K562 (cell line): Measurements from ENCODE around the gene BMP10. TPM values are rescaled to one million over a fixed set of nuclear protein-coding genes. Genes with fewer than 3 reads are reported as not detected.

Source experiments
- ATF3 ChIP-seq, 2 experiments: fragments of 450-650 bp in 1 of 2; sonication (generic) in 1 of 2; formaldehyde crosslinking in 1 of 2; IDR thresholded peaks in 1 of 2; conservative IDR thresholded peaks in 1 of 2; 2 replicates each; pipeline versions ENCODE4 v1.6.1 to v1.8.1; 2016 to 2023; ENCODE audit warnings: mild to moderate bottlenecking in 2 of 2, moderate library complexity in 2 of 2, inconsistent platforms in 1 of 2, missing genetic modification reagents in 1 of 2
- CHD2 ChIP-seq: IDR thresholded peaks from 2 replicates; pipeline ENCODE4 v1.6.1; 2011; ENCODE audit warnings: low read depth, low read length
- CLOCK ChIP-seq: fragments of 250-450 bp; sonication (Bioruptor Pico); IDR thresholded peaks from 2 replicates; pipeline ENCODE4 v1.4.0; 2020; ENCODE audit warnings: mild to moderate bottlenecking, moderate library complexity, borderline replicate concordance
- CXXC5 ChIP-seq: fragments of 250-450 bp; sonication (Bioruptor Pico); IDR thresholded peaks from 2 replicates; pipeline ENCODE4 v1.8.0; 2022; ENCODE audit warnings: inconsistent platforms, mild to moderate bottlenecking, moderate library complexity
- DDX20 ChIP-seq: fragments of 450-650 bp; IDR thresholded peaks from 2 replicates; pipeline ENCODE4 v1.6.1; 2016; ENCODE audit warnings: missing genetic modification characterization, low read depth, mild to moderate bottlenecking, missing compliant biosample characterization, moderate library complexity
- ETV1 ChIP-seq: fragments of 450-650 bp; conservative IDR thresholded peaks from 2 replicates; pipeline ENCODE4 v1.6.1; 2016; ENCODE audit warnings: missing genetic modification characterization, control low read depth, low read depth, missing compliant biosample characterization
- FOXA3 ChIP-seq, 2 experiments: fragments of 450-650 bp in 1 of 2; sonication (generic) in 1 of 2; formaldehyde crosslinking; IDR thresholded peaks in 1 of 2; conservative IDR thresholded peaks in 1 of 2; 2 replicates each; pipeline versions ENCODE4 v1.4.0 to v1.8.0; 2020 to 2022; ENCODE audit warnings: mild to moderate bottlenecking in 2 of 2, missing genetic modification reagents in 1 of 2
- HDAC8 ChIP-seq: fragments of 450-650 bp; IDR thresholded peaks from 2 replicates; pipeline ENCODE4 v1.6.1; 2016; ENCODE audit warnings: mild to moderate bottlenecking, missing genetic modification characterization, moderate library complexity, missing compliant biosample characterization
- HMG20B ChIP-seq: fragments of 250-450 bp; sonication (Bioruptor Pico); IDR thresholded peaks from 2 replicates; pipeline ENCODE4 v1.5.0; 2021; ENCODE audit warnings: mild to moderate bottlenecking
- MCM7 ChIP-seq, 2 experiments: fragments of 450-650 bp; IDR thresholded peaks; 2 replicates each; pipeline ENCODE4 v1.6.1; 2016 to 2018
- MEIS2 ChIP-seq: fragments of 450-650 bp; IDR thresholded peaks from 2 replicates; pipeline ENCODE4 v1.6.1; 2014; ENCODE audit warnings: mild to moderate bottlenecking; ENCODE audit not compliant: partially characterized antibody
- NFIC ChIP-seq: fragments of 450-650 bp; IDR thresholded peaks from 2 replicates; pipeline ENCODE4 v1.6.1; 2017; ENCODE audit warnings: mild to moderate bottlenecking, inconsistent platforms
- PHF20 ChIP-seq: fragments of 450-650 bp; IDR thresholded peaks from 2 replicates; pipeline ENCODE4 v1.6.1; 2018; ENCODE audit not compliant: partially characterized antibody
- SETDB1 ChIP-seq: IDR thresholded peaks from one replicate; pipeline ENCODE4 v1.6.1; 2012; ENCODE audit warnings: low read length, control low read depth, inconsistent platforms
- TCF15 ChIP-seq: fragments of 250-450 bp; sonication (Bioruptor Pico); IDR thresholded peaks from 2 replicates; pipeline ENCODE4 v1.8.0; 2022; ENCODE audit warnings: moderate library complexity, mild to moderate bottlenecking, inconsistent platforms
- ZNF639 ChIP-seq, 2 experiments: fragments of 200-800 bp in 1 of 2; sonication (Bioruptor generic) in 1 of 2; sonication (generic) in 1 of 2; formaldehyde crosslinking in 1 of 2; IDR thresholded peaks in 1 of 2; conservative IDR thresholded peaks in 1 of 2; 2 replicates each; pipeline versions ENCODE4 v1.5.0 to v1.6.1; 2016 to 2020; ENCODE audit warnings: missing compliant biosample characterization in 1 of 2, missing genetic modification characterization in 1 of 2, missing genetic modification reagents in 1 of 2
- ZNF740 ChIP-seq, 3 experiments: fragments of 200-800 bp in 1 of 3; sonication (Bioruptor generic) in 1 of 3; sonication (generic) in 1 of 3; formaldehyde crosslinking in 1 of 3; IDR thresholded peaks; 2 replicates each; pipeline versions ENCODE4 v1.6.1 to v1.8.0; 2016 to 2022; ENCODE audit warnings: mild to moderate bottlenecking in 2 of 3, missing compliant biosample characterization in 2 of 3, missing genetic modification characterization in 2 of 3, missing genetic modification reagents in 1 of 3
- ZNF764 ChIP-seq: fragments of 250-450 bp; sonication (Bioruptor Pico); IDR thresholded peaks from 2 replicates; pipeline ENCODE4 v1.4.0; 2020; ENCODE audit warnings: low read depth, mild to moderate bottlenecking, moderate library complexity
- ZNF778 ChIP-seq: fragments of 450-650 bp; formaldehyde crosslinking; IDR thresholded peaks from 2 replicates; pipeline ENCODE4 v1.4.0; 2020; ENCODE audit warnings: mild to moderate bottlenecking, moderate library complexity
- polyA plus RNA-seq, 8 experiments: library from polyadenylated mRNA; depleted of rRNA in 4 of 8; stranded (reverse) in 5 of 8; unstranded in 3 of 8; fragments of >200 nt; fragmentation: Nextera tagmentation in 2 of 8; fragmentation: Illumina TruSeq in 1 of 8; extraction: Ambion mirVana in 2 of 8; extraction: Trizol in 1 of 8; gene quantifications; 2 replicates each; pipeline versions ENCODE4 v1.2.1 to v1.2.3, GENCODE V29; 2011 to 2014; ENCODE audit warnings: inconsistent platforms in 1 of 8, missing spikeins in 1 of 8
- total RNA-seq, 7 experiments: library from RNA; depleted of rRNA in 6 of 7; stranded (reverse); fragments of >200 nt in 6 of 7; fragmentation: Illumina TruSeq in 2 of 7; extraction: Trizol in 2 of 7; gene quantifications; 2 replicates each; pipeline versions ENCODE4 v1.2.1 to v1.2.3, GENCODE V29; 2011 to 2021; ENCODE audit warnings: low replicate concordance in 1 of 7

The BMP10 gene
- total and polyA plus RNA-seq, 9 of the 15 experiments (the other 6 are each of a cell fraction or from before 2014, with no cell fraction given), result 0.11 to 0.91 (median 0.43) TPM

- no peak for TF ChIP-seq HDAC8 (tag)
- no peak for TF ChIP-seq ZNF764 (CRISPR knock-in tag)
- no peak for TF ChIP-seq CLOCK
- TF ChIP-seq CHD2, result no peak
- no peak for TF ChIP-seq PHF20
- peak; percentile 48 for TF ChIP-seq ETV1 (tag)
- peak; percentile 41 for TF ChIP-seq CXXC5 (CRISPR knock-in tag)
- no peak for TF ChIP-seq ATF3 (IDR thresholded peaks at IDR 0.05)
- no peak for TF ChIP-seq ATF3 (CRISPR knock-in tag; conservative IDR thresholded peaks at IDR 0.05)
- no peak for TF ChIP-seq SETDB1
- TF ChIP-seq ZNF639 (CRISPR knock-in tag; conservative IDR thresholded peaks at IDR 0.05 in 1 of 2, IDR thresholded peaks at IDR 0.05 in 1 of 2), result no peak
- no peak for TF ChIP-seq ZNF778 (CRISPR knock-in tag)
- no peak for TF ChIP-seq ZNF740 (CRISPR knock-in tag; IDR thresholded peaks at IDR 0.05)
- no peak for TF ChIP-seq ZNF740 (tag; IDR thresholded peaks at IDR 0.05)
- TF ChIP-seq MCM7 (IDR thresholded peaks at IDR 0.05), result no peak
- TF ChIP-seq MEIS2, result no peak
- TF ChIP-seq HMG20B (CRISPR knock-in tag), result no peak
- no peak for TF ChIP-seq FOXA3 (CRISPR knock-in tag; conservative IDR thresholded peaks at IDR 0.05 in 1 of 2, IDR thresholded peaks at IDR 0.05 in 1 of 2)
- TF ChIP-seq DDX20 (tag), result no peak
- no peak for TF ChIP-seq NFIC
- no peak for TF ChIP-seq TCF15 (CRISPR knock-in tag)
These were observed 31.9 kb downstream of the BMP10 start (continued) for GRCh38 chr2:68839260-68839833.
